Measurements from ENCODE around the gene IKBKE.

DNA sequence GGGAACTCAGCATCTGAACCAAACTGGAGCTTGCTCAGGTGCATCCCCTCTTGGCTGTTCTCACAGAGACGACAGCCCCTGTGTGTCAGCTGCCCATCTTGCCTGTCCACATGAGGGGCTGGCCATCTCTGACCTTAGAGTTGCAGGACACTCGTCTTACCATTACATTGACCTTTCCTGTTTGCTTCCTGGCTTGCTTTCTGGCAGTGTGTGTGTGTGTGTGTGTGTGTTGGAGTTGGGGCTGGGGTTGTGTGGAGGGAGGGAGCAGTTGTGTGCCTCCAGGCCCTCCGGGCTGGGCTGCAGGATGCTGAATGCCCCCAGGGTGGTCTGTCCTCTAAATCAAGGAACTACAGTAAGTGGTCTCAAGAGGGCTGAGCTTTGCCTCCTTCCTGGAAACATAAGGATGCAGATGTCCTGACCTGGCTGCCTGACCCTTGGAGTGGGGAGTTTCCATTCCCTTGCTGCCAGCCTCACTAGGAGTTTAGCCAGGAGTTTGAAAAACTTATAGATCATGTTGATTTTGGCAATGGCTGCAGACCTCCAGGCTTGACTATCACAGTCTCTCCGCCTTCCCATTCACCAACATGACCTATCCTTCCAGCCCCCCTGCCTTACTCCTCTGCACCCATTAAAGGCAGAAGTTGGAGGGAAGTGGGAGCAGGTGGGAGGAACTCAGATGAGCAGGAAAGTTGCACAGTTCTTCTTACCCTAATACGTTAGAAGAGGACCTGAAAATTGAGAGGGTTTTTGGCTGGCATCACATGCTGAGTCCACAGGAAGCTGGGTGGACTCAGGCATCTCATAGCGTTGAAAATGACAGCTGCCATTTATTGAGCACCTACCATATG is 56.0 kb downstream of the IKBKE start:
- no peak for TF ChIP-seq EZH2phosphoT487 (IDR thresholded peaks at IDR 0.05; ENCODE audit: borderline replicate concordance)
- TF ChIP-seq, protein P1, sequence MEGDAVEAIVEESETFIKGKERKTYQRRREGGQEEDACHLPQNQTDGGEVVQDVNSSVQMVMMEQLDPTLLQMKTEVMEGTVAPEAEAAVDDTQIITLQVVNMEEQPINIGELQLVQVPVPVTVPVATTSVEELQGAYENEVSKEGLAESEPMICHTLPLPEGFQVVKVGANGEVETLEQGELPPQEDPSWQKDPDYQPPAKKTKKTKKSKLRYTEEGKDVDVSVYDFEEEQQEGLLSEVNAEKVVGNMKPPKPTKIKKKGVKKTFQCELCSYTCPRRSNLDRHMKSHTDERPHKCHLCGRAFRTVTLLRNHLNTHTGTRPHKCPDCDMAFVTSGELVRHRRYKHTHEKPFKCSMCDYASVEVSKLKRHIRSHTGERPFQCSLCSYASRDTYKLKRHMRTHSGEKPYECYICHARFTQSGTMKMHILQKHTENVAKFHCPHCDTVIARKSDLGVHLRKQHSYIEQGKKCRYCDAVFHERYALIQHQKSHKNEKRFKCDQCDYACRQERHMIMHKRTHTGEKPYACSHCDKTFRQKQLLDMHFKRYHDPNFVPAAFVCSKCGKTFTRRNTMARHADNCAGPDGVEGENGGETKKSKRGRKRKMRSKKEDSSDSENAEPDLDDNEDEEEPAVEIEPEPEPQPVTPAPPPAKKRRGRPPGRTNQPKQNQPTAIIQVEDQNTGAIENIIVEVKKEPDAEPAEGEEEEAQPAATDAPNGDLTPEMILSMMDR (conservative IDR thresholded peaks at IDR 0.05; ENCODE audit: low read length) = no peak
